Stimulated activated naive CD4-positive, alpha-beta T cell (primary cell): ENCODE measurements around the gene KRT86.
A peak's percentile ranks its signal among the peaks of the same experiment; 100 is the strongest.
"Not testable (repeated sequence)": the region's sequence is repeated elsewhere in the genome, so short reads cannot be mapped to it uniquely, and the experiment has no call there.

Source experiments
- DNase-seq, 6 experiments: peaks; one replicate each; lab custom pipeline; 2025; lab: John Stamatoyannopoulos, UW

The KRT86 gene

DNA sequence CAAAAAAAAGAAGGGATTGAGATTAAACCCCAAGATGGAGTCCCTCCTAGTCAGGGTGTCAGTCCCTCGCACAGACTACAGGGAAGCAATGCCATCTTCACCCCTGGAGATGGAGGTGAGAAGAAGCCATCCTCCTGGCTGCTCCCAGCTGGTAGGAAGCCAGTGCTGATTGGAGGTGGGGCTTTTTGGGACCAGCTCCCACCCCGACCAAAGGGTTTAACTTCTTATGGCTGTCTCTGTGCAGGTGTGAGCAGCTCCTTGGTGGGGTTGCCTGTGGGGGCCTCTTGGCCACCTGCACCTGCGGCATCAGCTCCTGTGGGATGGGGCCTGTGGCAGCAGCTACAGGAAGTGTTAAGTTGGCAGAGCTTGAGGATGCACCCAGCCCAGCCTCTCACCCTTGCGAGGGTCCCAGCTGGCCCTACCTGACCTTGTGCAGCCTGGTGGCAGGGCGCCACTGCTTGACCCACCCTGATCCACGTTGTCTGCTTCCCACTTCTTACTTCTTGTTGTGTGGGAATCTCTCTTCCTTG lies 3.8 kb upstream of the KRT86 start:
- no peak for DNase-seq

DNA sequence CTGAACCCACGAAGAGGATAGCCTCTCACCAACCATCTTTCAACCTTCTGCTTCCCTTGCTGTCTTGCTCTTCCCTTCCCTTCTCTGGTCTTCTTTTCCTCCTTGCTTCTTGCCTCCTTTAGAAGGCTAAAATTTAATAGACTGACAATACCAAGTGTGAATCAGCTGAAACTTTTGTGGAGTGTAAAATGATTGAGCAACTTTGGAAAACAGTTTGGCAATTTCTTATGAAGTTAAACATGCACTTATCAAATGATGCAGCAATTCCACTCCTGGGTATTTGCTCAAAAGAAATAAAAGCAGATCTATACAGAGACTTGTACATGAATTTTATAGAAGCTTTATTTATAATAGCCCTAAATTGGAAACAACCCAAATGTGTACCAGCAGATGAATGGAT lies 3.3 kb upstream of the KRT86 start:
- no peak for DNase-seq

DNA sequence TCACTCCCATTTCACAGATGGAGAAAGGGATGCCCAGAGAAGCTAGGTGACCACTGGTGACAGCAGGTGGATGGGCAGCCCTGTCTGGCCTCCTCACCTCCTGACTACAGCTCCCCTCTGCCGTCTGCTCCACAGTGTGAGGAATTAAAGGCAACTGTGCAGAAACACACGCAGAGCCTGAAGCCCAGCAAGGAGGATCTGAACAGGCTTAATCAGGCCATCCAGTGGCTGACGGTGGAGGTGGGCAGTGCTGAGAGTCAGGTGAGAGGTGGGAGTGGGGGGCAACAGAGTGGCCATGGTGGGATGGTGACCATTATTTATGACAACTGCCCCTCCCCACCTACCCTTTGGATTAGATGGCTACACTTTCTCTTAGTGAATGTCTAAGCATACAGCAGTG lies 1.2 kb downstream of the KRT86 start:
- DNase-seq: no peak

DNA sequence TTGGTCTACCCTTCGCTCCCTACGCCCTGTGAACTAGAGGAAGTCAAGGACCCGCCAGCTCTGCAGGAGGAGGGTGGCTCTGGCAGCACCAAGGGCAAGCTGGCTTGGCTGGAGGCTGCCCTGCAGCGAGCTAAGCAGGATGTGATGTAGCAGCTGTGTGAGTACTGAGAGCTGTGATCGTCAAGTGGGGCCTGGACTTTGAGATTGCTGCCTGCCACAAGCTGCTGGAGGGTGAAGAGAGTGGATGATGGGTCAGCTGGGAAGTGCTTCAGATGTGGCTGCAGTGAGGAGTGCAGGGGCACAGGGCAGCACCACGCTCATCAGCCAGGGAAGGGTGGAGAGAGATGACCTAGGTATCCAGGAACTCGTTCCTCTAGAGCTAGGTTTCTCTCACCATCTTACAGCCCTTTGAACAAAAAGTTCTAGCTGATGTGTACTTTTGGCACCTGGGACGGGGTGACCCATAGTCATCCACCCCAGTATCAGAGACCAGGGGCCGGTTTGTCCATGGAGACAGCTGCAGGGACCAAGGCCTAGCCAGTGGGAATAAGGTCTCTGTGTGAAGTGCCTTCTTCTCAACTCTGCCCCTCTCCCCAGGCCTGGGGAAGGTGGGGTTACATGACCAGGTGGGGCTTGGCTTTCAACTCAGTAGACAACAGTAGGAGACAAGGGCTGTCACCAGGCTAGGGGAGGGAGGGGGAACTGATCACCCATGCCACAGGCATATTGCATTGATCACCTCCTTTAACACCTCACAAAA lies 3.2 kb downstream of the KRT86 start:
- no peak for DNase-seq

DNA sequence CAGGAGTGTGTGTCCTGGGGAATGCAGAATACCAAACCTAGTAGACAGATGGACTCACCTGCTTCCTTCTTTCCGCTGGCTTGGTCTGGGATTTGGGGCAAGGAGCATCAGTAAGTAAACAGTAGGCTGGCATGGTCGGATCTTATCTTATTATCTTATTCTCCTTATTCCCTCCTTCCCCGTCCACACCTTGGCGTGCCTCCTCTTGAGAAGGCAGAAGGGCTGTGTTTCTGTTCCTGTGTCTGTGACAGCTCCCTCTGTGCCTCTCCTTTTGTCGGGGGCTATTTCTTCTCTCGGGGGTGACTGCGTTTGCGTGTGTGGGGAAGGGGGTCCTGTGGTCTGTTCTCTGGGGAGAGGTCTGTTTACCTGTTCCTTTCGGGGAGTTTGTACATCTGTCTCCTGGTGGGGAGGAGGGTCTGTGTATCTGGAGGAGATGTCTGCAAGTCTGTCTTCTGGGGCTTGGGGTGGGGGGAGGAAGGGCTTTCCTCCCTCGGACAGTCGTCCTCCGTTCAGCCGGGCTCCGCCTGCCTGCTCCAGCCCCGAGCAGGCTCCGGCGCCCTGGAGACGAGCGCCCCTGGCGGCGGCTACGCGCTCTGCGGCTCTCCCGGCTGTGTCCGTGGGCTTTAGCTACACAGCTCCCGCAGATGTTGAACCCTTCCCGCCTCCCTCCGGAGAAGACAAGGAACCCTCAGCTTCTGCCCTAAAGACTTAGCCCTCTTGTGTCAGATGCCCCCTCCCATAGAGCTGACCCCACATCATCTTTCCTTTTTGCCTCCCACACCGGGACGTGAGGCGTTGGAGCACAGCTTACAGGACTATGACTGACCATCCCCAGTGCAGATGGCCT lies 4.4 kb downstream of the KRT86 start:
- DNase-seq: peak; percentile 15 to 67 (median 48)

DNA sequence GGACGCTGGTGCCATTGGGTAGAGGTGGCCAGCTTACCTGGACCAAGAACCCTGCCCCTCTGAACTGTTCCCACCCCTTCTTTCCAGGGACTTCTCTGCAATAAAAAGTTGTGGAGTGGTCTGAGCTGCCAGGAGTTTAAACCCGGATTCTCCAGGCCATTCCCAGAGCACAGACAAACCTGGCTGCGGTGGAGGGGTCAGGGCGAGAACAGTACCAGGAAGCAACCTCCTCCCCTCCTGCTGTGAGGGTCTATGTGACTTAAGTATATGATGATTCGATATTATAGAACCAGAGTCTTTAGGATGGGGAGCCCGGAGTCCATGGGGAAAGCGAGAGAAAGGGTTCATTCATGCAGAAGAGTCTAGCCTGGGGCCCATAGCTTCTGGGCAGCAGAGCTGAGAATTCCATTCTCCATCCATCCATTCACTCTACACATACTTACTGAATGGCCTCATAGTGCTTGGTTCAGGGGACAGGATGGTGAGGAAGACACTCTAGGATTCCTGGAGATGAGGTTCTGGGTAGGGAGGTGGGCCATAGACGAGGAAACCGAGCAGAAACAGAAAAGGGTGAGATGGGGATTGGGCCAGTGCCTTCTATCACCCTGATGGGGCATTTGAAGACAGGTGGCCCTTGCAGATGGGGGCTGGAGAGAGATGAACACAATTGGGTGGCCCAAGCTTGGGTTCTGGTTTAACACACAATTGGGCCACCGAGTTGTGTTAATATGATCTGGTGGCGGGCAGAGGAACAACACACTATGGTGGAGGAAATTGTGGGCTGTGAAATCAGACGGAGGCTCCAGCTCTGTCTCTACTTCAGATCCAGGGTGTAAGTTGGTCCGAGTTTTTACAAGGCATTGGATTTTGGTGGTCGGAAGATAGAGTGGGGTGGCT lies 5.2 kb downstream of the KRT86 start:
- no peak for DNase-seq

DNA sequence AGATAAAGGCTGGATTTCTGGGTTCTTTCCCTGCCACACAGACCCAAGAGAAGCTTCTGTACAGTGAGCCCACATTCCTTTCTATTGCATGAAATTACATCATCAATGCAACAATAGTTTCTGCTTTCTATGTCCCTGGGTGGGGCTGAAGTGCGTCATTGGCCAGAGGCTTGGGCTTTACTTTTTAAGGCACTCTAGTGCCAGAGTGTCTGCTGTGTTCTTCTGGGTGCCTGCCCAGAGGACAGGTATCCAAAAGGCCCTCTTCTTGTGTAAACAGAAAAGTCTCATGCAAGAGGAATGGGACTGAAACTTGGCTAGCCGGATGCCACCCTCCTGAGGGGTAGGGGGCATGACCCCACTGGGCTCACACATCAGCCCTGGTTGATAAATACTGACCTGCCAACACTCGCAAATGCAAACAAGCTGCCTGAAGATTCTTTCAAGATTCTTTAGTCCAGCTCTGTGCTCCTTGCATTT lies 5.9 kb downstream of the KRT86 start:
- no peak for DNase-seq

DNA sequence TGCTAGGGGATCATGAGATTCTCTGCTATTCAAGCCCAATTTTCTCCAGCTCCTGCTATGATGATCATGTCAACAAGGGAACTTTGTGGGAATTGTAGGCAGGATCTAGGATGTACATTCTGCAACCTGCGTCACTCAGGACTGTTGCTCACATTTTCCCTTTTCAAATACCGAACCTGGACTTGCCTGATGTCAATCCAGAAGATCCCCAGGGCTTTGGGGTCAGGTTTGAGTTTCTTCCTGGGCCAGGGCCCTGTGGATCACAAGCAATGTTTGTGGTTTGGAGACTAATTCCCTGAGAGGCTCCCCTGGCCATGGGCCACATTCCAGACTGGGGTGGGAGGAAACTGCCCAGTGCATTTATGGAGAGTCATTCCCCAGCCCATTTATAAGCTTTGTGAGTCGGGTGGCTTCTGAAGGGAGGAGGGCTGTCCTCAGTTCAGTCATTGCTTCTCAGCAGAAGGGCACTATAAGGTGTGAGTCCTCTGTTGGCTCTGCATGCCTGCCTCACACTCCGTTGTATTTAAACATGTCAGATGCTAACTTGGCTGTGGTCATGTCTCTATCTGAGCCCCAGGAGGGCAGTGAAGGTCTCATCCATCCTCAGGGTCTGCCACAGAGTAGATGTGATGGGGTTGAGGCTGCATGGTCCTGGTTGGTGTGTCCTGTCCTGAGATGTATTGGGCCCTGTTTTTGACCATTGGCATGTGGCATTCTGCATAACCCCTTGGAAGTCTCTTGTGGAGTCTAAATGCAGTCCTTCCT lies 6.5 kb downstream of the KRT86 start:
- no peak for DNase-seq

DNA sequence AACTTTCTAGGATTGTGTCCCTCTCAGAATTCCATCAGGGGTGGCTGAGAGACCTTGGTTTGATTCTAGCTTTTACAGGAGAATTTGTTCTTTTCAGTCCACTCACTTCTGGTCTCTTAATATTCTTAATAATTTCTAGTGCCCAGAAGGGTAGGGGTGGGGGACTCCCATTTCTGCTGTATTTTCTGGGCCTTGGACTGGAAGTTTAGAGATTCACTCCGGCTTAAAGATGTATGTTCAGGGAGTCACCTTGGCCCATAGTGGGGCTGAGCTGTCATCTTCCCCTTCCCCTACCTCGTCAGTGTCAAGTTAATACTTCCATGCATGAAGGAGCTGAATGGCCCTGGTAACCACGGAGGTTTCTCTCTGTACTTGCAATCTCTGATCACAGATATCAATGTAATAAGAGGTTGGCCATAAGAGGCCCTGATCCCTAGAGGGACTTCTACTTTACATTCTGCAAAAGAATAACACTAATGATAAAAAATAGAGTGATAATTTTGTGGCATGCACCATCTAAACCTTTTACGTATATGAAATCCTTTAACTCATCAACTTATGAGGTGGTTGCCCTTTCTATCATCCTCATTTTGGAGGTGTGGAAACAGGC lies 10.2 kb downstream of the KRT86 start:
- DNase-seq: no peak

DNA sequence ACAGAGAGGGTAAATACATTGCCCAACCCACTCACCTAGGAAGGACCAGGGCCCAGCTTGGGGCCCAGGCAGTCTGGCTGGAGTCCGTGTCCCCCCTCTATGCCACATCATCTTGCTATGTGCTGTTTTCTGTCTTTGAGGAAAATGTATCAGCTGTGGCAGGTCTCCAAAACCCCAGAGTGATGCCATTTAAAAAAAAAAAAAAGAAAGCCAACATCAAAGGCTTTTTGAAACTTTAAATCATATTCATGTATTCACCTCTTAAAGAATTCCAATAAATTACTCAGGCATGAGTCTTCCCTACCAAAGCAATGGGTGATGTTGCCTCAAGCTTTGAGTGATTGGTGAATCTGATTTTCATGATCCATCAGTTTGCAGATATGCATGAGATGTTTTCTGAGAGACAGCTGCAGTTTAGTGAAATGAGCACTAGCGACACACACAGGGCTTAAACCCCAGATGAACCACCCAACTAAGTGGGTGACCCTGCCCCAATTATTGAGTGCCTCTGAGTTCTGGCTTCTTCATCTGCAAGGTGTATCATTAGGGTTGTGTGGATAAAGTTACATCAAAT lies 10.8 kb downstream of the KRT86 start:
- DNase-seq: no peak

DNA sequence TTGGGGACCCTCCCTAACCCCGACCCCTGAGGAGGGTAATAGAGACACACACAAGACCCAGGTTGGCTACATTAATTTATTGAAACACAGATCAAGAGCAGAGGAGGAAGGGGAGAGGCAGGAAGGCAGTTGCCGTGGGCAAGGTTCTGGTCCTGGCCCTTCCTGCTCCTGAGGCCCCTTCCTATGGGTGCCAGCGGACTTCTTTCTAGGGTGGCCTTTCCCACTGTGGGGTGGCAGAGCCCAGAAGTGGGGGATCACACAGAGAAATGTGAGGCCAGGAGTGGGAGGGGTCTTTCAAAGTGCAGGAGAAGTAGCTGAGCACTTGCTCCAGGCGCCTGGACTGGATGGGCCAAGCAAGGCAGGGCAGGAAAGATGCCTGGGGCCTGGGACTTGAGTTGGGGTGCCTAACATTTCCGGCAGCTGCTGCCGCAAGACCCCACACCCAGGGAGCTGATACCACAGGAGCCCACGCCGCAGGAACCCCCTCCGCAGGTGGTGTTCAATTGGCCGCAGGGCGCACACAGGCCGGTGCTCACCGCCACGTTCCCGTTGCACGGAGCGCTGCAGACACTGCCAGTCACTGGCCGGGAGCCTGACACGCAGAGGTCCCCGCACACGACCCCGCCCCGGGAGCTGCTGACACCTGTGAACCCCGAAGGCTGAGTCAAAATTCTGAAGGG lies 11.5 kb downstream of the KRT86 start:
- DNase-seq: no peak

DNA sequence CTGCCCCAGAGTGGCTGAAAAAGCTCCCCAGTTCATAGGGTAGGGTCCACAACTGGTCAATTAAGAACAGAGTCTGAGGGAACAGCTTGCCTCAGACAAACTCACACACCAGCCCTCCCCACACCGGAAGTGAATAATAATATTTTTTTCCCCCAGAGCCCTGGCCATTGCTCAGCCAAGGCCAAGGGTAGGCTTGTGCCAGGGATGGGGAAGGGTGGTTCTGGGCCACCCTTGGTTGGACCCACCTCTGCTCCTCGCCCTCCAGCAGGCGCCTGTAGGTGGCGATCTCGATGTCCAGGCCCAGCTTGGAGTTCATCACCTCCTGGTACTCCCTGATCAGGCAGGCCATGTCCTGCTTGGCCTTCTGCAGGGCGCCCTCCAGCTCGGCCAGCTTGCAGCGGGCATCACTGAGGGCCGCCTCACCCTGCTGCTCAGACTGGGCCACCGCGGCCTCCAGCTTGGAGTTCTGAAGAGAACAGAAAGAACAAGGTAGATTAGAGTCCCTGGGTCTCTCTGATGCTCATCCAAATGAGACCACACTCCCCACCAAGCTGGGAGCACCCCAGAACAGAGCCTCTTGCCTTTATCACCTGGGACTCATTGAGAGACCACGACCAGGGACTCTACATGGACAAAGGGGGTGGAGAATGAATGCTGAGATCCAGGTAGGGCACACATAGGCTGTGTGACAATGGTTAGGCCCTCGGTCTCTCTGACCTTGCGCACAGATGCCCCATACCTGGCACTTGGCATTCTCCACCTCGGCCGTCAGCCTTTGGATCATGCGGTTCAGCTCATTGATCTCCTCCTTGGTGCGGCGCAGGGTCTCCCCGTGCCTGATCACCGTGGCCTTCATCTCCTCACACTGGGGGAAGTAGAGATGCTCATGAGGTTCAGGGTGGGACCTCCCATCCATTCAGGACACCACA lies 12.7 kb downstream of the KRT86 start:
- not testable (repeated sequence) for DNase-seq

DNA sequence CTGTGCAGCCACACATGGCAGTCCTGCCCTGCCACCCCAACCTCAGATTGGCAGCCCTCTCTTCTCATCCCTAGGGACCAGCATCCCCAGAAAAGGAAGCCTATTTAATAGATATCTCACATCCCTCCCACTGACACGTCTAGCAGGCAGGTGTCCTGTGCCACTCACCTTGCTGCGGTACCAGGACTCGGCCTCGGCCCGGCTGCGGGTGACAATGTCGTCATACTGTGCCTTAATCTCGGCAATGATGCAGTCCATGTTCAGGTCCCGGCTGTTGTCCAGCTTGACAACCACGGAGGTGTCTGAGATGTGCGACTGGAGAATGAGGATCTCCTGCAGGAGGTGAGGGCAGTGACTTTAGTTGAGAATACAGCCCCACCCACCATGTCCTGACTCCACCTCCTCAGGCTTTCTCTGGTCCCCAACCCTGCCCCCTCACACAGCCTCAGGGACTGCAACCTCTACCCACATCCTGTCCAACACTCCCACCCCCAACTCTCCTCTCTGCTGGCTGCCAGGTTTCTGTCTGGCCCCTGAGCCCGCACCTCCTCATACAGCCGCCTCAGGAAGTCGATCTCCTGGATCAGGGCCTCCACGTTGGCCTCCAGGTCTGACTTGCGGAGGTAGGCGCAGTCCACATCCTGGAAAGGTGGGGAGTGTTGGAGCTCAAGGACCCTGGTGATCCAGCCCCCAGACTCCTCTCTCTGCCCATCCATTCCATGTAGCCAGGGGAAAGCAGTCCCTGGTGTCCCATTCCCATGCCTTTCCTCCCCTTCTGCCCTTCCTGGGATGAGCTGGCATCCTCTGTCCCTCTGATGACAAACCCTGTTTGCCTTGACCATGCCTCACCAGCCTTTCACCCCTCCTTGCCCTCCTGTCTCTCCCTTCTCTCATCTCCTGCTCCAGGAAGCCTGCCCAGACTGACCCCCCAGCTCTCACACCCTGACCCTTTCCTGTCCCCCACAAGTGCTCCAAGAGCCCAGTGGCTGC lies 13.7 kb downstream of the KRT86 start:
- DNase-seq: not testable (repeated sequence)

DNA sequence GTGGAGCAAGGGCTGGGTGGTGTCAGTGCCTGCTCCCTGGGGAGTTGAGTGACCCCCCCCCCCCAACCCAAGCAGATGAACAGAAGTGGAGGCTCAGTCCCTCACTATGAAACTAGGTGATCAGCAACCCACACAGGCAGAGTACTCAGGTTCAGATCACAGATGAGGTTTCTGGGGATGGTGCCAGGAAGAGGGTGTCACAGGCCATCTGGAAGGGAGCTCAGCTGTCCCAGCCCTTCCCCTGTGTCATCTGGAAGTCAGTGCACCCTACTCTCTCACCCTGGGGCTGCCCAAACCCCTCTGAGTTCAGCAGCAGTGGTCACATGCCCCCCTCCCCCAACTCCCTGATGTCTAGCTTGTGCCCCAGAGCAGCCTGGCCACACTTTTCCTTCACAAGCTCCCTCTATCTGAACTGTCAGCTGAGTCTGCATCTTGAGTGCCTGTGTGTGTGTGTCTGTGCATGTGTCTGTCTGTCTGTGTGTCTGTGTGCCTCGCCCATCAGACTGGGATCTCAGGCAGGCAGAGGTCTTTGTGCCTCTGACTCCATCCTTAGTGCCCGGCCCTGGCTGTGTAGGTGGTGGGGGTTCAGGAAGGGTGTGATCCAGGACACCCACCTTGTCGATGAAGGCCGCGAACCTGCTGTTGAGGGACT lies 16.2 kb downstream of the KRT86 start:
- not testable (repeated sequence) for DNase-seq

DNA sequence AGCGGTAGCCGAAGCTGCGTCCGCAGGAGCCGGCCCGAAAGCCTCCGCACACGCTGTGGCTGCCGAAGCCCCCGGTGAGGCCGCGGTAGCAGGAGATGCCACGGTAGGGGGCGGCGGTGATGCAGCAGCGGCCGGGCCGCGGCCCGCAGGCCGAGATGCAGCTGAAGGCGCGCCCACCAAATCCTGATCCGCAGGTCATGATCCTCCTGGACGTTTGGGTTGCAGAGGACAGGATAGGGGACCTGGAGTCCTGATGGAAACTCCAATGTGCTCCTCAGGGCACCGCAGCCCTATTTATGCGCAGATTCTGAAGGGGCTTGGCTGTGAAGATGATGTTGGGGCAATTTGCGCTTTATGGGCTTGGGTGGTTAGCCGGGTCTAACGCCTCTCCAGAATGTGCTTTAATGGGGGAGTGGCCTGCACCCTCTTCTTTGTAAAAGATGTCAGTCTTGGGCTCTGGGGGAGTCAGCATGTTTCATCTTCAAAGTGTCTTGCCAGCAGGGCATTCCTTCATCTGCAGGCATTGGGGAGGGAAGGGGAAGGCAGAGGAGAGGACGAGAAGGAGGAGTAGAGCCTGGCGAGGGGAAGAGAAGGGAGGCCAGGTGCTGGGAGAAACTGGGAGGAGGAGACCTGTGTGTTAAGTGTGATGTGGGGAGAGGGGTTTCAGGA lies 17.0 kb downstream of the KRT86 start, which contains the start of gene KRT81:
Gene KRT81 (minus strand): TSS at position 268 of the 669 bp plus-strand sequence. CDS start 69 bp downstream, at position 199.
- DNase-seq: no peak

DNA sequence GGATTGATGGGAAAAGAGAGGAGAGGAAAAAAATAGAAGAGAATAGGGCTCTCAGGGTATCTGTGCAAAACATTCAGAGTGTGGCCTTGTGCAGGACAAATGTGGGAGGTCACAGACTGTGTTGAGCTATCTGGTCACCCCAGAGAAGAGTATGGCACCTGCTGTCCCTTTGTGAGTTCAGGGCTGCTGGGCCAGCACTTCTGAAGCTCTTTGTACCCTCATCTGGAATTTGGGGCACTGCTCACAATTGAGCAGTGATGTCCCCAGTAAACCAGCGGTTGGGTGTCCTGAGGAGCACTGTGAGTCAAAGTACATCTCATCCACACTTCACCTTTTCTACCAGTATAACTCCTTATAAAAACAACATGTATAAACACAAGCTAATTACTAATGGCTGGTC lies 19.5 kb downstream of the KRT86 start:
- DNase-seq: no peak
